Right lobe of liver (tissue), 4 donors: ENCODE measurements around the gene CLDN3.

Experiments used
- POLR2A ChIP-seq: fragments of 450-650 bp; IDR thresholded peaks from one replicate; pipeline ENCODE4 v1.6.1; 2017; ENCODE audit warnings: antibody characterized with exemption, mild to moderate bottlenecking
- TF ChIP-seq, protein P1 (sequence below), 4 donors: fragments of 200-600 bp in 3 of 4; fragments of 450-650 bp in 1 of 4; IDR thresholded peaks; one replicate each; pipeline versions ENCODE4 v1.5.1 to v1.8.0; 2016 to 2022; ENCODE audit warnings: antibody characterized with exemption in 4 of 4, mild to moderate bottlenecking in 2 of 4
- donor health status: DM: no; HTN: no; CAD: no.
- donor health status: DM: no; HTN: no; CAD: no.
- donor health status: DM: no; HTN: yes; CAD: no.

DNA sequence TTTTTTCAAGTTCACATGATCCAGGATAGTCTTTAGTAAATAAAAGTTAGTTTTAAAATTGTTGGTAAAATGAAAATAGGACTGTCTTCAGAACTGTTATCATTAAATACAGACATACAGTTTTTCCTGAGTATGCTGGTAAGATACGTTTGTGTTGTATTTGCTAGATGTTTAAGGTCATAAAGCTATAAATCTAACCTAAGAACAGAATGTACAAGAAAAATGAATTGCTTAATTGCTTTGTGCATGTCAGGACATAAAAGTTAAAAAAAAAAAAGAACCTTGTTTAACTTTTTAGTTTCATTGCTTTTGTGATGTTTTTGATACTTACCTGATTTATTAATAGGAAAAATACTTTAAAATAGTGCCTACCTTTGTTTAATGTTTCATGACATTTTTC, 31.5 kb upstream of the CLDN3 start:
- TF ChIP-seq, protein P1, sequence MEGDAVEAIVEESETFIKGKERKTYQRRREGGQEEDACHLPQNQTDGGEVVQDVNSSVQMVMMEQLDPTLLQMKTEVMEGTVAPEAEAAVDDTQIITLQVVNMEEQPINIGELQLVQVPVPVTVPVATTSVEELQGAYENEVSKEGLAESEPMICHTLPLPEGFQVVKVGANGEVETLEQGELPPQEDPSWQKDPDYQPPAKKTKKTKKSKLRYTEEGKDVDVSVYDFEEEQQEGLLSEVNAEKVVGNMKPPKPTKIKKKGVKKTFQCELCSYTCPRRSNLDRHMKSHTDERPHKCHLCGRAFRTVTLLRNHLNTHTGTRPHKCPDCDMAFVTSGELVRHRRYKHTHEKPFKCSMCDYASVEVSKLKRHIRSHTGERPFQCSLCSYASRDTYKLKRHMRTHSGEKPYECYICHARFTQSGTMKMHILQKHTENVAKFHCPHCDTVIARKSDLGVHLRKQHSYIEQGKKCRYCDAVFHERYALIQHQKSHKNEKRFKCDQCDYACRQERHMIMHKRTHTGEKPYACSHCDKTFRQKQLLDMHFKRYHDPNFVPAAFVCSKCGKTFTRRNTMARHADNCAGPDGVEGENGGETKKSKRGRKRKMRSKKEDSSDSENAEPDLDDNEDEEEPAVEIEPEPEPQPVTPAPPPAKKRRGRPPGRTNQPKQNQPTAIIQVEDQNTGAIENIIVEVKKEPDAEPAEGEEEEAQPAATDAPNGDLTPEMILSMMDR (IDR thresholded peaks at IDR 0.05): no peak
- no peak for TF ChIP-seq POLR2A
